Measurements from ENCODE around the gene TRIB2. TPM values are rescaled to one million over a fixed set of nuclear protein-coding genes. Genes with fewer than 3 reads are reported as not detected.

TRIB2 gene
- polyA plus RNA-seq, 1 experiment, result 12.2 TPM

DNA sequence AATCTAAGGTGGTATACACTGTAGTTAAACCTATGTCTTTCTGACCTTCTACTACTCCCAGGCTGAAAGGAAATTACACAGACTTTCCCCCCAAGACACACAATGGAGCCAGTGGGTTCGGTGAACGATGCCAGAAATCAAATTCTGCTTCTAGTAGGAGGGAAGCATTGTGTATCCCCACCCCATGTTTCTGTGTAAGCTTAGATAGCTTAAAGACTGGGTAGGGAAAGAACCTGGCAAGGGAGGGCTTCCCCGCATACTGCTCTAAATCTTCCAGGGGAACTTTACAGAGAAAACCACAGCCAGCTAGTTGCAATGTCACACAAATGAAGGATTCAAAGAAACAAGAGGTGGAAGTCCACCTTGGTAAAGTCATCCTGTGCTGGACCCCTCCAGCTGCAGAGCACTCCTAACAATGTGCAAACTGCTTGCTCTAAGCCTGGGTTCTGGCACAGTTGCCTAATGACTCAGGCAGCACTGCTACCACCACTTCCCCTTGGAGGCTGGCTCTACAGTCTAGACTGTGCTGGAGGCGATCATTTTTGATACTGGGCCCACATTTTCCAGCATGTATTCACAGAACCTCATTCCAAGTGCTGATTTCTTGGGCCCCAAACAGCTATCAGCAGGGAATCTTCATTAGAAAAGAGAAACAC is 47.5 kb downstream of the TRIB2 start:
- Histone ChIP-seq H3K27me3 (ENCODE audit: control insufficient read depth, insufficient read depth, low read length) (no peaks in the 10 kb centered on the region), H3K4me3 (ENCODE audit: low read depth, low read length) (no peak overlapping the region), H3K27ac (ENCODE audit: low read depth, low read length) (no peak overlapping the region), H3K9me3 (ENCODE audit: control insufficient read depth, insufficient read depth, low read length) (peaks cover 5% of the 10 kb centered on the region)
- TF ChIP-seq, protein P1, sequence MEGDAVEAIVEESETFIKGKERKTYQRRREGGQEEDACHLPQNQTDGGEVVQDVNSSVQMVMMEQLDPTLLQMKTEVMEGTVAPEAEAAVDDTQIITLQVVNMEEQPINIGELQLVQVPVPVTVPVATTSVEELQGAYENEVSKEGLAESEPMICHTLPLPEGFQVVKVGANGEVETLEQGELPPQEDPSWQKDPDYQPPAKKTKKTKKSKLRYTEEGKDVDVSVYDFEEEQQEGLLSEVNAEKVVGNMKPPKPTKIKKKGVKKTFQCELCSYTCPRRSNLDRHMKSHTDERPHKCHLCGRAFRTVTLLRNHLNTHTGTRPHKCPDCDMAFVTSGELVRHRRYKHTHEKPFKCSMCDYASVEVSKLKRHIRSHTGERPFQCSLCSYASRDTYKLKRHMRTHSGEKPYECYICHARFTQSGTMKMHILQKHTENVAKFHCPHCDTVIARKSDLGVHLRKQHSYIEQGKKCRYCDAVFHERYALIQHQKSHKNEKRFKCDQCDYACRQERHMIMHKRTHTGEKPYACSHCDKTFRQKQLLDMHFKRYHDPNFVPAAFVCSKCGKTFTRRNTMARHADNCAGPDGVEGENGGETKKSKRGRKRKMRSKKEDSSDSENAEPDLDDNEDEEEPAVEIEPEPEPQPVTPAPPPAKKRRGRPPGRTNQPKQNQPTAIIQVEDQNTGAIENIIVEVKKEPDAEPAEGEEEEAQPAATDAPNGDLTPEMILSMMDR (IDR thresholded peaks at IDR 0.05; ENCODE audit: low read depth, low read length), result no peak
- POLR2A ChIA-PET, result no interaction called here
- DNase-seq (ENCODE audit: low read depth, low spot score), result no peak
- CTCF ChIA-PET, result interaction anchor here (1.1 kb wide), 1 partner anchor 243 kb away, joined by 4 read pairs; no protein-coding TSS in a partner anchor

DNA sequence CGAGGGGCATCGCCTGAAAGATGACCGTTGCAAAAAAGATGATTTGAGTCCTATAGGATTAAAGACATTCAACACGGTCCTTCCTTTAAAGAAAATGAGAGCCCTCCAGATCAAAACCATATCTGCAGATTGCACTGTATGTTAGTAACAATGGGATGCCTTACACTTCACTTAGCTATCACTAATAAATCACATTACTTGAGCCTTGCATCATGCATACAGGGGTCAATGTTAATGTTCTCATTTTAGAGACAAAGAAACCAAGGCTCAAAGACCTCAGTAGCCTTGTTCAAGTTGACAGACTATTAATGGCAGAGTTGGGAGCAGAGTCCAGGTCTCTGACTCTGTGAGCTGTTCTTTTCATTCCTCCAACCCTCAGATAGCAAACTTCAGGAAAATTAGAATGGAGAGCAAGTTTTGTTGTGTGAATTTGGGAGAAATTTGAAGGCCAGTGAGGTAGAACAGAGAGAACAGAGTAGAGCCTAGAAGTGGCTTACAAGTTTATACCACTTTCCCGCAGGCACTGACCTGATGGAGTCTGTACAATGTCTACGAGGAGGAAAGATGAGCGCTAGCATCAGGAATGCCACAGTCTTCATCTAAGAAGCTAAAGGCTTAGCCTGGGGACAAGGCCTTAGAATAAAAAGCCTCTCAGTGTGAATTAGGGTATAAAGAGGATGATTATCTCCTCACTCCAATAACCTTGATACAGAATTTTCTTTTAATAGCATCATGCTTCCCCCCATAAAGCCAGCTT is 48.3 kb downstream of the TRIB2 start:
- no peaks in the 10 kb centered on the region for H3K27me3 ChIP-seq (ENCODE audit: control insufficient read depth, insufficient read depth, low read length)
- H3K4me3 ChIP-seq (ENCODE audit: low read depth, low read length), result no peak overlapping the region
- ChIA-PET CTCF (interaction anchor here (1.1 kb wide), 1 partner anchor 242 kb away, joined by 4 read pairs; no protein-coding TSS in a partner anchor), POLR2A (no interaction called here)
- TF ChIP-seq, protein P1 (IDR thresholded peaks at IDR 0.05; ENCODE audit: low read depth, low read length), result no peak
- H3K9me3 ChIP-seq (ENCODE audit: control insufficient read depth, insufficient read depth, low read length), result peaks cover 5% of the 10 kb centered on the region
- no peak overlapping the region for H3K27ac ChIP-seq (ENCODE audit: low read depth, low read length)
- DNase-seq (ENCODE audit: low read depth, low spot score), result no peak

DNA sequence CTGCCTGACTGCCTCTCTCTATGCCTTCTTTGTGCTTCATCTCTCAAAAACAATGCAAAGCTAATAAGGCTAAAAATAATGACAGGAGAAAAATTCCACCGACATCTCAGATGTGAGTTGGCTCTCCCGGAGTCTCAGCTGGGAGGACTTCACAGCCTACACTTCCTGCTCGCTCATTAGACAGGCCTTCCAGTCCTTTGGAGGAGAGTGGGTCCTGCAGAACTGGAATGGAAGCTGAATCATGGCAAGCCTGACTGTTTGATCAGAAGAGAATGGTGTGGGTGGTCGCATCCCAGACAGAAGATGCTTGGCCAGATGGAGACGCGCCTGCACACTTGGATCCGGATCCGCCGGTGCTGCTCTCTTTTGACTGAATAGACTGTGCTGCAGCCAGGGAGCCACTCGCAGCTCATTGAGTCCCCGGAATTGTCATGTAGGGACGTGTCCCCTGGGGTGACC is 49.7 kb downstream of the TRIB2 start:
- Histone ChIP-seq H3K9me3 (ENCODE audit: control insufficient read depth, insufficient read depth, low read length) (peaks cover 5% of the 10 kb centered on the region), H3K27ac (ENCODE audit: low read depth, low read length) (no peak overlapping the region), H3K27me3 (ENCODE audit: control insufficient read depth, insufficient read depth, low read length) (no peaks in the 10 kb centered on the region), H3K4me3 (ENCODE audit: low read depth, low read length) (no peak overlapping the region)
- no peak for DNase-seq (ENCODE audit: low read depth, low spot score)
- POLR2A ChIA-PET, result no interaction called here
- CTCF ChIA-PET, result no interaction called here
- TF ChIP-seq, protein P1 (IDR thresholded peaks at IDR 0.05; ENCODE audit: low read depth, low read length), result no peak

DNA sequence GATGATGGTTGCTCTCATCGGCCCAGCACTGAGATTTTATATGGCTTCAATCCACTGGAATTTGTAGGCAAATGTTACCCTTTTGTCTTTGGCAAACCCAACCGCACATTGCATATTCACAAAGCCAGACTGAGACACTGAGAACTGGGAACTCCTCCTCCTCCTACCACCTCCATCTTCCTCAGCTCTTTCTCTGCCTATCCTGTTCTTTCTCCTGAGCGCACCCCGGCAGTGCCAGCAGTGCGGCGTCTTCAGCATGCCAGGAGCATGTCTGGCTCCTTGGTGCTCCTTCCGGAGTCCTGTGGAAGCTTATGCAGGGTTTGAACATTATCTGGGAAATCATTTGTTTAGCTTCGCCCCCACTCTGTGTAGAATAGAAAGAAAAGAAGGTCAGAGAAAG is 50.8 kb downstream of the TRIB2 start:
- ChIA-PET CTCF (interaction anchor here (1.3 kb wide), 1 partner anchor 239 kb away, joined by 4 read pairs; no protein-coding TSS in a partner anchor), POLR2A (no interaction called here)
- Histone ChIP-seq H3K4me3 (ENCODE audit: low read depth, low read length) (no peak overlapping the region), H3K27me3 (ENCODE audit: control insufficient read depth, insufficient read depth, low read length) (no peaks in the 10 kb centered on the region), H3K27ac (ENCODE audit: low read depth, low read length) (no peak overlapping the region), H3K9me3 (ENCODE audit: control insufficient read depth, insufficient read depth, low read length) (peaks cover 5% of the 10 kb centered on the region)
- DNase-seq (ENCODE audit: low read depth, low spot score), result no peak
- TF ChIP-seq, protein P1 (IDR thresholded peaks at IDR 0.05; ENCODE audit: low read depth, low read length), result no peak

Data from AG04450 (cell line).